GM12874 (cell line): ENCODE results near the gene IMPG1.

Experiments used
- CTCF ChIP-seq: IDR thresholded peaks from 2 replicates; pipeline ENCODE4 v1.5.1; 2011; ENCODE audit warnings: low read depth, mild to moderate bottlenecking, control low read depth, low read length, moderate library complexity; ENCODE audit not compliant: insufficient read depth

Gene IMPG1

GRCh38 chr6:75913040-75913439 lies 159.4 kb downstream of the IMPG1 start:
- no peak for TF ChIP-seq CTCF

GRCh38 chr6:75907444-75907843 lies 165.0 kb downstream of the IMPG1 start:
- TF ChIP-seq CTCF = no peak

GRCh38 chr6:75906871-75907270 lies 165.6 kb downstream of the IMPG1 start:
- TF ChIP-seq CTCF = no peak

- no peak for TF ChIP-seq CTCF
Observed at GRCh38 chr6:75896526-75896925, 175.9 kb downstream of the IMPG1 start.

GRCh38 chr6:75893776-75894152 lies 178.7 kb downstream of the IMPG1 start:
- no peak for TF ChIP-seq CTCF

- peak; percentile 59 for TF ChIP-seq CTCF
Observed at GRCh38 chr6:75893058-75893775, 179.2 kb downstream of the IMPG1 start.

- TF ChIP-seq CTCF = no peak
Observed at GRCh38 chr6:75892384-75892783, 180.1 kb downstream of the IMPG1 start.
